ENCODE results near the gene RPS6KL1.

RPS6KL1 gene

DNA sequence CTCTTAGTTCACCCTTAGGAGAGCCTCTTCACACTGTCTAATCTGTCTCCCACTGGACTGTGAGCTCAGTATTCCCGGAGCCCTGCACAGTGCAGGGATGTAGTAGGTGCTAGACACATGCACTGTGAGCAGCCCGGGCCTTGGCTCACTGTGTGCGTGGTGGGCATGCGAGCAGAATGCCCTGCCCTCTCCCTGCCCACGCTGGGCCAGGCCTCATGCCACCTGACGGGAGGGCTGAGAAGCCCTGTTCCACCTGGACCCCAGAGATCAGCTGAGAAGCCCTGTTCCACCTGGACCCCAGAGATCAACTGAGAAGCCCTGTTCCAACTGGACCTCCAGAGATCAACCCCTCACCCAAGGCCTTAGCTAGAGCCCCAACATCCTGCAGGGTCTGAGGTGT lies 10.9 kb downstream of the RPS6KL1 start:
- H2AFZ ChIP-seq (ENCODE audit: low read depth, low read length), result no peak overlapping the region
- no peaks in the 10 kb centered on the region for H3K79me2 ChIP-seq (ENCODE audit: insufficient read depth, low read length)
- ATAC-seq (ENCODE audit: insufficient read depth, low read depth) (no peak), DNase-seq (no peak)
- peaks cover 3% of the 10 kb centered on the region for H3K27me3 ChIP-seq (ENCODE audit: insufficient read depth, low read length, poor library complexity)
- no peaks in the 10 kb centered on the region for H3K9me3 ChIP-seq (ENCODE audit: insufficient read depth, low read length, severe bottlenecking)
- H3K36me3 ChIP-seq (ENCODE audit: insufficient read depth, low read length), result no peaks in the 10 kb centered on the region
- H3K27ac ChIP-seq (ENCODE audit: low read length), result no peak overlapping the region
- no peak overlapping the region for H3K4me2 ChIP-seq (ENCODE audit: insufficient read depth, low read length)
- TF ChIP-seq, protein P1, sequence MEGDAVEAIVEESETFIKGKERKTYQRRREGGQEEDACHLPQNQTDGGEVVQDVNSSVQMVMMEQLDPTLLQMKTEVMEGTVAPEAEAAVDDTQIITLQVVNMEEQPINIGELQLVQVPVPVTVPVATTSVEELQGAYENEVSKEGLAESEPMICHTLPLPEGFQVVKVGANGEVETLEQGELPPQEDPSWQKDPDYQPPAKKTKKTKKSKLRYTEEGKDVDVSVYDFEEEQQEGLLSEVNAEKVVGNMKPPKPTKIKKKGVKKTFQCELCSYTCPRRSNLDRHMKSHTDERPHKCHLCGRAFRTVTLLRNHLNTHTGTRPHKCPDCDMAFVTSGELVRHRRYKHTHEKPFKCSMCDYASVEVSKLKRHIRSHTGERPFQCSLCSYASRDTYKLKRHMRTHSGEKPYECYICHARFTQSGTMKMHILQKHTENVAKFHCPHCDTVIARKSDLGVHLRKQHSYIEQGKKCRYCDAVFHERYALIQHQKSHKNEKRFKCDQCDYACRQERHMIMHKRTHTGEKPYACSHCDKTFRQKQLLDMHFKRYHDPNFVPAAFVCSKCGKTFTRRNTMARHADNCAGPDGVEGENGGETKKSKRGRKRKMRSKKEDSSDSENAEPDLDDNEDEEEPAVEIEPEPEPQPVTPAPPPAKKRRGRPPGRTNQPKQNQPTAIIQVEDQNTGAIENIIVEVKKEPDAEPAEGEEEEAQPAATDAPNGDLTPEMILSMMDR (IDR thresholded peaks at IDR 0.05; ENCODE audit: borderline replicate concordance, extremely low read depth, low read length, poor library complexity, severe bottlenecking), result no peak
- no peak for TF ChIP-seq EZH2 (IDR thresholded peaks at IDR 0.05; ENCODE audit: borderline replicate concordance, low read depth, low read length, severe bottlenecking)
- H3K9ac ChIP-seq (ENCODE audit: low read depth, low read length), result no peak overlapping the region
- H3K4me1 ChIP-seq (ENCODE audit: insufficient read depth, low read length), result no peaks in the 10 kb centered on the region
- no peak overlapping the region for H3K4me3 ChIP-seq (ENCODE audit: low read depth in 1 of 2, low read length in 2 of 2)
- no peaks in the 10 kb centered on the region for H4K20me1 ChIP-seq (ENCODE audit: insufficient read depth, low read length)

DNA sequence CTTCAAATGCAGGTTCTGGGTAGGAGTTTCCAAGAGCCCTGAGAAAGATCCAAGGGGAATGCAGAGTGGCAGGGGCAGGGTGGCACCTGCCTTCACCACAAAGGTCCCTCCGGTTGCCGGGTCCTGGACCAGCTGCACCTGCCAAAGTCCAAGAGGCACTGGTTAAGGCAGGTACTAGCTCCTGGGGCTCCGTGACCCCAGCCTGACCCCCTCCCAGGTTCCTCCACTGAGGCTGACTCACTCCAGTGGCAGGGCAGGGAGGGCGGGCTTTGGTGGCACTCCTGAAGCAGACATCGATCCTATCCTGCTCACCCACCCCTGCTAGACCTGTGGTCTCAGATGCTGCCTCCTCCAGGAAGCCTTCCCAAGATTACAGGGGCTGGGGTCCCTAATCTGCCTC lies 11.4 kb downstream of the RPS6KL1 start:
- TF ChIP-seq, protein P1 (IDR thresholded peaks at IDR 0.05; ENCODE audit: borderline replicate concordance, extremely low read depth, low read length, poor library complexity, severe bottlenecking), result no peak
- TF ChIP-seq EZH2 (IDR thresholded peaks at IDR 0.05; ENCODE audit: borderline replicate concordance, low read depth, low read length, severe bottlenecking), result no peak
- no peak overlapping the region for H3K27ac ChIP-seq (ENCODE audit: low read length)
- H3K4me1 ChIP-seq (ENCODE audit: insufficient read depth, low read length), result no peaks in the 10 kb centered on the region
- H3K9ac ChIP-seq (ENCODE audit: low read depth, low read length), result no peak overlapping the region
- no peaks in the 10 kb centered on the region for H4K20me1 ChIP-seq (ENCODE audit: insufficient read depth, low read length)
- no peaks in the 10 kb centered on the region for H3K9me3 ChIP-seq (ENCODE audit: insufficient read depth, low read length, severe bottlenecking)
- H3K36me3 ChIP-seq (ENCODE audit: insufficient read depth, low read length), result peaks cover 2% of the 10 kb centered on the region; the same call in 1 of the 2 replicates
- no peak overlapping the region for H3K4me2 ChIP-seq (ENCODE audit: insufficient read depth, low read length)
- ATAC-seq (ENCODE audit: insufficient read depth, low read depth), result no peak
- peaks cover 3% of the 10 kb centered on the region for H3K27me3 ChIP-seq (ENCODE audit: insufficient read depth, low read length, poor library complexity)
- no peaks in the 10 kb centered on the region for H3K79me2 ChIP-seq (ENCODE audit: insufficient read depth, low read length)
- no peak overlapping the region for H3K4me3 ChIP-seq (ENCODE audit: low read depth in 1 of 2, low read length in 2 of 2)
- H2AFZ ChIP-seq (ENCODE audit: low read depth, low read length), result no peak overlapping the region
- no peak for DNase-seq

DNA sequence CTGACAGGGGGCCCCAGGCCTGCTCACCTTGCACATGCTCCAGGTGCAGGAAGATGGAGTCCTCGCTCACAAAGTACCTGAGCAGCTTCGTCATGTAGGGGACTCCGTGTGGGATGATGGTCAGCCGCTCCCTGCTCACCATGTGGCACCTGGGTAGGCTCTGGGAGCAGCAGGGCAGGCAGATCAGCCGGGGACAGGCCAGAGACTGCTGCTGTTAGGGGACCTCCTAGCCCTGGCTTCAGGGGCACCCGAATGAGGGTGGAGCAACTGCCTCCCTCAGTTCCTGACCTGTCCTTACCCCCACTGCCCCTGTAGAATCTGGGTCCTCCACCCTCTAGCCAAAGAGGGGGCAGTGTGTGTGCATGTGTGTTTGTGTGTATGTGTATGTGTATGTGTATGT lies 11.8 kb downstream of the RPS6KL1 start:
- Histone ChIP-seq H3K79me2 (ENCODE audit: insufficient read depth, low read length) (no peaks in the 10 kb centered on the region), H3K36me3 (ENCODE audit: insufficient read depth, low read length) (peaks cover 7% of the 10 kb centered on the region; the same call in 1 of the 2 replicates), H3K9me3 (ENCODE audit: insufficient read depth, low read length, severe bottlenecking) (no peaks in the 10 kb centered on the region), H4K20me1 (ENCODE audit: insufficient read depth, low read length) (no peaks in the 10 kb centered on the region), H3K4me1 (ENCODE audit: insufficient read depth, low read length) (no peaks in the 10 kb centered on the region), H3K4me3 (ENCODE audit: low read depth in 1 of 2, low read length in 2 of 2) (no peak overlapping the region), H3K4me2 (ENCODE audit: insufficient read depth, low read length) (no peak overlapping the region), H3K9ac (ENCODE audit: low read depth, low read length) (no peak overlapping the region), H3K27ac (ENCODE audit: low read length) (no peak overlapping the region), H2AFZ (ENCODE audit: low read depth, low read length) (no peak overlapping the region), H3K27me3 (ENCODE audit: insufficient read depth, low read length, poor library complexity) (peaks cover 3% of the 10 kb centered on the region)
- ATAC-seq (ENCODE audit: insufficient read depth, low read depth), result no peak
- TF ChIP-seq, protein P1 (IDR thresholded peaks at IDR 0.05; ENCODE audit: borderline replicate concordance, extremely low read depth, low read length, poor library complexity, severe bottlenecking), result no peak
- no peak for TF ChIP-seq EZH2 (IDR thresholded peaks at IDR 0.05; ENCODE audit: borderline replicate concordance, low read depth, low read length, severe bottlenecking)
- DNase-seq, result no peak

- Histone ChIP-seq H3K9ac (ENCODE audit: low read depth, low read length) (no peak overlapping the region), H3K4me2 (ENCODE audit: insufficient read depth, low read length) (no peak overlapping the region), H3K27ac (ENCODE audit: low read length) (no peak overlapping the region), H3K4me1 (ENCODE audit: insufficient read depth, low read length) (no peaks in the 10 kb centered on the region), H4K20me1 (ENCODE audit: insufficient read depth, low read length) (peaks cover 4% of the 10 kb centered on the region; the same call in 1 of the 2 replicates), H3K4me3 (ENCODE audit: low read depth in 1 of 2, low read length in 2 of 2) (no peak overlapping the region), H2AFZ (ENCODE audit: low read depth, low read length) (no peak overlapping the region), H3K27me3 (ENCODE audit: insufficient read depth, low read length, poor library complexity) (peaks cover 3% of the 10 kb centered on the region), H3K9me3 (ENCODE audit: insufficient read depth, low read length, severe bottlenecking) (no peaks in the 10 kb centered on the region), H3K79me2 (ENCODE audit: insufficient read depth, low read length) (no peaks in the 10 kb centered on the region), H3K36me3 (ENCODE audit: insufficient read depth, low read length) (peaks cover 12% of the 10 kb centered on the region)
- no peak for DNase-seq
- ATAC-seq (ENCODE audit: insufficient read depth, low read depth), result no peak
- TF ChIP-seq, protein P1 (IDR thresholded peaks at IDR 0.05; ENCODE audit: borderline replicate concordance, extremely low read depth, low read length, poor library complexity, severe bottlenecking), result no peak
- no peak for TF ChIP-seq EZH2 (IDR thresholded peaks at IDR 0.05; ENCODE audit: borderline replicate concordance, low read depth, low read length, severe bottlenecking)
Measured at GRCh38 chr14:74910556-74910955, 12.5 kb downstream of the RPS6KL1 start.

All from DND-41 (cell line).